Adrenal gland (tissue), 5 donors: ENCODE results near the gene PMP22.

Experiments
- CTCF ChIP-seq, 6 experiments: fragments of 450-650 bp in 4 of 6; fragments of 200-600 bp in 2 of 6; sonication (generic) in 1 of 6; IDR thresholded peaks; 1 replicate in 5 of 6; 2 replicates in 1 of 6; pipeline versions ENCODE4 v1.5.1 to v1.8.0; 2016 to 2021; ENCODE audit warnings: antibody characterized with exemption in 6 of 6, mild to moderate bottlenecking in 2 of 6, moderate library complexity in 1 of 6
- POLR2A ChIP-seq, 2 donors: fragments of 450-650 bp; IDR thresholded peaks; one replicate each; pipeline ENCODE4 v1.6.1; 2017; ENCODE audit warnings: antibody characterized with exemption in 2 of 2, mild to moderate bottlenecking in 2 of 2, moderate library complexity in 1 of 2
- donor health status: DM: no; HTN: no; CAD: no.

GRCh38 chr17:15231851-15232516 is 33.1 kb downstream of the PMP22 start:
- no peak for TF ChIP-seq CTCF (IDR thresholded peaks at IDR 0.05)
- TF ChIP-seq POLR2A (IDR thresholded peaks at IDR 0.05), result no peak
